HG03571 (cell line): Measurements from ENCODE around the gene PLIN5.

ENCODE experiments used
- ATAC-seq: cut with Tn5 transposase; IDR thresholded peaks from one replicate; pipeline ENCODE4 v1.9.1; 2021; ENCODE audit not compliant: unreplicated experiment

The PLIN5 gene

DNA sequence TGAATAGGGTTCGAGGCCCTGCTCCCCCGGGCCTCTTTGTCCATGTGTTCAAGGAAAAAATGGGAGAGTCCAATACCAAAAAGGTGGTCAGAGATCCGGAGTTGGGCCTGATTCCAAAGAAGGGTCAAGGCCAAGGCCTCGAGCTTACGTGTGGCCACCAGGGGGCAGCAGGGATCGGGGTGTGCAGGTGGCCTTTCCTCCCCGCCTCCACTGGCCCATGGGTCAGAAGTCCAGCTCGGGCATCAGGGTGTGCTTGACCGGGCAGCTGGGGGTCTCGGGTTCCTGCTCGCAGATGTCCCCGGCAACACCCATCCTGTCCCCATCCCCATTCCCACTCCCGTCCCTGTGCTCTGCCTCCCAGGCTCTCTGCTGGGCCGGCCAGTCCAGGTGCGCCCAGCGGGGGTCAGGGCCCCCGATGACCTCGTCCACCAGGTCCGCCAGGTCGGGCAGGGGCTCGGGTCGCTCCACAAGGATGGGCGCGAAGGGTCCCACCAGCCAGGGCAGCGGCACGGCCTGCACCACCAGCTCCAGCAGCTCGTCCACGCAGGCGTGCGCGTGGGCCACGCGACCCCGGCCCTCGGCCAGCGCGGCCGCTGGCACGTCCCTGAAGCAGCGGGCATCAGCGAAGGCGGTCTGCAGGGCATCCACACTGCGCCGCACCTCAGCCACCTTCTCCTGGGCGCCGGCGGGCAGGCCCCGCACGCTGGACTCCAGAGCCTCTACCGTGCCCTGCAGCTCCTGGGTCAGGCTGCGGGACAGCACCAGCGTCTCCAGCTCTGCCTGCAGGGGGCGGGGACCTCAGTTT lies 11.5 kb downstream of the PLIN5 start:
- ATAC-seq: no peak

DNA sequence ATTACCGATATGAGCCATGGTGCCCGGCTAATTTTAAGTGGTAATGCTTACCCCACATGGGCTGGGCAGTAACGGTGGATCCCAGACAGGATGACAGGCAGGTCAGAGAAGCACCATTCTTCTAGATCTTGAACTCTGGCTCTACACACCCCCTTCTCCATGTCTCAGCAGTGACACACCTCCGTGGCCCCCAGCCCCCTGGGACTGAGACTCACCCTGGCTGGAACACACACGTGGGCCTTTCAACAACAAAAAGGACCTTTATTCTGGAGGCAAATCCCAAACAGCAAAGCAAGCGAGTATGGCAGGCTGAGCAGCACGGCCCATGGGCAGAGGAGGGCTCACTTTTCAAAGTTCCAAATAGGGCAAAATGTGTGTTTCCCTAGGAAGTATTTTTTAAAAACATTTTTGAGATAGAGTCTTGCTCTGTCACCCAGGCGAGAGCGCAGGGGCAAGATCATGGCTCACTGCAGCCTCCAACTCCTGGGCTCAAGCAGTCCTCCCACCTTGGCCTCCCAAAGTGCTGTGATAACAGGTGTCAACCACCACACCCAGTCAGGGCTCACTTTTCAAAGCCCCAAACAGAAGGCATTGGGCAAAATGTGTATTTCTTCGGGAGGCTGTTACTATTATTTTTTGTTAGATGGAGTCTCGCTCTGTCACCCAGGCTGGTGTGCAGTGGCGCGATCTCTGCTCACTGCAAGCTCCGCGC lies 12.6 kb downstream of the PLIN5 start:
- ATAC-seq: no peak

DNA sequence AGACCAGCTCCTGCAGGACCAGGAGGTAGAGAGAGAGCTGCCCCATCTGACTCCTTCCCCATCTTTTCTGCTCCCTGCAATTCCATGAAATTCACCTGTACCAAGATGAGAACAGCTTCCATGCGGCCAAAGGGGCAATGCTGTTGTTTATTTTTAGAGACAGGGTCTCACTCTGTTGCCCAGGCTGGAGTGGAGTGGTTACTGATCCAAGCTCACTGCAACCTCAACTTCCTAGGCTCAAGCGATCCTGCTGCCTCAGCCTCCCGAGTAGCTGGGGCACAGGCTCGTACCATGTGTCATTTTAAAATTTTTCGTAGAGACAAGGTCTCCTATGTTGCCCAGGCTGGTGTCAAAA lies 13.2 kb downstream of the PLIN5 start:
- ATAC-seq: no peak

DNA sequence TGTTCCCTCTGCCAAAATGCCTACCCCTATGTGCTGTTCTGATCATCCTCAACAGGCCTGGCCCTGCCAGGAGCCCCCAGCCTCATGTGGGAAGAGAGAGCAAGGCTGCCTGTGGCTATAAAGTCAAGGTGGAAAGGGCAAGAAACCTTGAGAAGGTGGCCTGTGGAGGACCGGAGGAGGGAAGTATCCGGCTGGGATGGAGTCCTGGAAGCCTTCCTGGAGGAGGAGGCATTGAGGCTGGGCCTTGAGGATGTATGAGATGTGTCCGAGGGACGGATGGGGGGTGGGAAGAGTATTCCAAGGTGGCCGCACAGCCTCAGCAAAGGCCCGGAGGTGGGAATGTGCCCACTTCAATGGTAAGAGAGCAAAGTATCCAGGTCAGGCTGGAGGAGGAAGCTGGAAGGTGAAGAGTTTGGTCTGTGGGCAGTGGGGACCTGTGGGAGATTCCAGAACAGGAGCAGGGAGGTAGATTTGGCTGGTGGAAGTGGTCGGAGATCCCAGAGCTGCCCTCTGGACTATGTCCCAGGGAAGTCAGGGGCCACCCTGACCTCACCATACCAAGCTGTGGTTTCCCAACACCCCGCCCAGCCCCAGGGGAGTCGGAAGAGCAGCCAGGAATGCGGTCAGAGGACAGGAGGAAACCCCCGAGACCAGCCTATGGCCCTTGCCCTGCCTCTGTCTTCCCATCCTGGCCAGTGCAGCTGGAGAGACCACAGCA lies 13.7 kb downstream of the PLIN5 start:
- no peak for ATAC-seq

DNA sequence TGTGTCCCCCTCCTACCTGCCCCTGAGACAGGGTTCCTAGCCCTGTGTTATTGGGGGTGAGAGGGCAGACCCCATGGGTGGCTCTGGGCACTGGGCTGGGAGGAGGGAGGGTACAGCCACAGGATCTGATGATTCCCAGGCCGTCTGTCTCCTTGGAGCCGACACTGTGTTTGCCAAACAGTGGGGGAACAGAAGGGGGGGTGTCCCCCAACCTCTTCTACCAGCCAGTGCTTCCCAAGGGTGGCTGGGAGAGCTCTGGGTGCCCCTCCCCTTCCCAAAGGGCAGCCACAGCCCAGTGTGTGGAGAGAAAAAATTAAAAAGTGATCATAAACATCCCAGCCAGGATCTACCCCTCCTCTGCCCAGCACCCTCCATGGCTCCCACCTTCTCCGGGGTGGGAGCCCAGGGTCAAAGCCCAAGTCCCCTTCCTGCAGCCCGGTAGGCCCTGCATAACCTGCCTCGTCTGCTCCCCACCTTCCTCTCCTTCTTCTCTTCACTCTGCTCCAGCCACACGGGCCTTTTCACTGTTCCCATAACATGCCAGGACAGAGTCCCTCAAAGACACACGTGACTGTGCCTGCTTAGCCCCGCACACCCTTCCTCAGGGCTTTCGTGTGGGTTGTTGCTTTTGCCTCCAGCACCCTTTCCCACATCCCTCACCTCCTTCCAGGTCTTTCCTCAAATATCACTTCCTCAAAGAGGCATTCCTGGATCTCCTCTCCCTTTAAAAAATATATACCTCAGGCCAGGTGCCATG lies 15.3 kb downstream of the PLIN5 start:
- ATAC-seq: no peak

DNA sequence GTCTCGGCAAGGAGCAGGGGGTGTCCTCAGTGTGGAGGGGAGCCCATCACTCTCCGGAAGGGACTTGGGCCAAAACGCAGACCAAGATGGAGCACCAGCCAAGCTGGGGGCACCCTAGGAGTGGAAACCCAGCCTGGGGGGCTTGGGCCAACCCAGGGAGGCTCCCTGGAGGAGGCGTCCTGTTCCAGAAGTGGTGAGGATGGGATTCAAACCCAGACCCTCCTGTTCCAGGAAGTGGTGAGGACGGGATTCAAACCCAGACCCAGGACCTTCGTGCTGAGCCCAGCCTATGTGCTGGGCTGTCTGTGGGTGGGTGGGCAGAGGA lies 15.9 kb downstream of the PLIN5 start:
- ATAC-seq: no peak

DNA sequence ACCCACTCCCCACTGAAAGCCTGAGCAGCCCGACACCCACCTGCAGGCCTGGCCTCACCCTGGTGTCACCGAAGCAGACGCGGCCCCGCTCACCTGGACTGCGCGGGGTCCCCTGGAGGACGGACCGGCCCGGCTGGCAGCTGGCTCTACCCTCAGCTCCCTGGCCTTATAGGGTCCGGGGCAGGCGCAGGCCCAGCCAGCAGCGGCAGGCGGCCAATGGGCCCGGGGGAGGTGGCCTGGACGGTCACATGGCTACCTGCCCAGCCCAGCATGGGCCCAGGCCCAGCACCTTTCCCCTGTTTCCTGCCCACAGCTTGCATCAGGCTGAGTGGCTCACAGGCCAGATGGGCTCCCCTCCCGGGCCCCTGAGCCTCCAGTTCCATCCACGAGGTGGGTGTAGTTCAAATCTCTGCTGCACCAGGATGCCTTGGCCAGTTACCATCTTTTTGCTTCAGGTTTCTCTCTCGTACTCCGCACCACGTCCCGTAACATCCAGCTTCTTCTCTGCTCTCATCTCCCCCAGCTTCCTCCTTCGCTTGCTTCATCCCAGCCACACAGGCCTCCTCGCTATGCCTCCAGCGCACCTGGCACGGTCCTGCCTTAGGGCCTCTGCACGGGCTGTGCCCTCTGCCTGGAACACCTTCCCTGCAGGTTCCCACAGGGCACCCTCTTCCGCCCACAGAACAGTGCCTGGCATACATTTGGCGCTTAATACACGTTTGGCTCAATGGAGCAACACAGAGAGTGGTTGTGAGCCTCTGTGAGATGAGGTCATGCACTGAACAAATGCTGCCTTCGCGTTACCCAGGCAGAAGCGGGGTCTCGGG lies 16.5 kb downstream of the PLIN5 start, which contains the start of gene PLIN4:
Gene PLIN4 (minus strand): TSS at position 142 of the 827 bp plus-strand sequence. CDS start 214 bp downstream, outside the sequence.
- no peak for ATAC-seq

DNA sequence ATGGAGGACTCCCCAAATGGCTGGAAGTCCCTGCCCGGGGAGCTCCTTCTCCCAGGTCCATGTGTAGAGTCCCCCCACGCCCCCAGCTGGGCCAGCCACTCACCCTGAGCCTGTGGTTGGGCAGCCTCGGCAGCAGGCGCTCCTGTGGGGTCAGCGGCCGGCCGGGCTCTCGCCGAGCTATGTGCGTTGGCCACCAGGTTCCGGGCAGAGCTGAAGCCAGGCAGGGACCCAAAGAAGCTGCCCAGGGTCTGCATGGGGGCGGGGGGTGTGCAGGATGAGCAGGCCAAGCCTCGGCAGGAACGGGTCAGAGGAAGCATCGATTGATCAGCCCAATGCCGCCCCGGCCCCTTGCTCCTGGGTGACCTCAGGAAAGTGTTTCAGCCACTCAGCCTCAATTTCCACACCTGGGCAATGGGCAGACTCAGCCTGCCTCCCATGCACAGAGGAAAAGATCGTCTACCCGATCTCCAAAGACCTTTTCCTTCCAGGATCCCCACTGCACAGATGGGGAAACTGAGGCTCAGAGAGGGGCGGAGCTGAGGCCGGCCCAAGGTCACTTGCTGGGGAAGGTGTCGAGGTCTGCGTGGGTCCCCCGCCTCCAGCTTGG lies 17.5 kb downstream of the PLIN5 start:
- ATAC-seq: no peak

DNA sequence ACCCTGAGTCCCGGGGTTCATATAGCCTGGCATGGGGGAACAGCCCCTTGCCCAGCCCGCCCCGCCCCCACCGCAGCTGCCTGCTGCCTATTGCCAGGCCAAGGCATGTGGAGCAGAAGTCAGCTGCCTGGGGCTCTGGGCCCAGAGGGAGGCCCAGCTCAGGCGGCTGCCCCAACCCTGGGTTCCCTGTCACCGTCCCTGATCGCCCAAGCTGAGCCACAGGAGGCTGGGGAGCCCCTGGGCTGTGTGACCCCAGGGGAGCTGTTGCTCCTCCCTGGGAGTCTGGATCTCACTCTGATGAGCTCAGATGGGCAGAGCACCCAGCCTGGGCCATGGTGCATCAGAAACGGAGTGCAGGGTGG lies 18.1 kb downstream of the PLIN5 start:
- ATAC-seq: no peak

DNA sequence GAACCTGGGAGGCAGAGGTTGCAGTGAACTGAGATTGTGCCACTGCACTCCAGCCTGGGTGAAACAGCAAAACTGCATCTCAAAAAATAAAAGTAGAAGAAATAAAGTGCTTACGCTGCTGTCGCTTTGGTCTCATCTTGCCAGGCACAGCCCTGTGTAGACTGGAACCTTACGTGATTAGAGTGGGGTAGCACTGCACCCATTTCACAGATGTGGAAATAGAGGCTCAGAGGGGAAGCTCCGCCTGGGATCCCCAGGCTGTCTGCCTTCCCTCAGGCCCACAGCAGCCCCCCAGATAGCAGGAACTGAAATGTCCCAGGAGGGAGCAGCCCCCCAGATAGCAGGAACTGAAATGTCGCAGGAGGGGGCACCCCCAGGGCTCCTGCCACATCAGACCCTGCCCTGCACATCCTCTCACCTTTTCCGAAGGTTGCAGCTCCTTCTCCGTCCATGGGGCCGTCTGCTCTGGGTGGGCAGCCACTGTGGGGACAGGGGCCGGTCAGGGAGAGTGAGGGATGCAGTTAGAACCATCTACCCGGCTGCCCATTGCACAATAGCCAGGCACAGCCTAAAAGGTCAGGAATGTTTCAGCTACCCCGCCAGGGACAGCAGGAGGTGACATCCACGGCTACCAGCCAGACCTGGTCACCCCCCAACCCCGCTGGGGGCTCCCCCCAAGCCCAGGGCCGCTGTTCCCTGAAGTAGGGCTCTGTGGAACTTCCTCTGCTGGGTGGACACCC lies 18.7 kb downstream of the PLIN5 start:
- ATAC-seq: no peak

DNA sequence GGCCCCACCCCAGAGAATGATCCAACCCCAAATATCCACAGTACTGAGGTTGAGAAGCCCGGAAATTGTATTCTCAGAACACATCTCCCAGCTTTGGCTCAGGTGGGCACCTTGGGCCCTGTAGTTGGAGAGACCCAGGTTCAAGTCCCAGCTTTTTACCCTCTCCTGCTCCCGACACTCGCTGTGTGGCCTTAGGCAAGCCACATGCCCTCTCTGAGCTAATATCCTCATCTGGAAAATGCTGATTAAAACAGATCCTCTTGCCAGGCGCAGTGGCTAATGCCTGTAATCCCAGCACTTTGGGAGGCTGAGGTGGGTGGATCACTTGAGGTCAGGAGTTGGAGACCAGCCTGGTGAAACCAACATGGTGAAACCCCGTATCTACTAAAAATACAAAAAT lies 19.3 kb downstream of the PLIN5 start:
- ATAC-seq: no peak

DNA sequence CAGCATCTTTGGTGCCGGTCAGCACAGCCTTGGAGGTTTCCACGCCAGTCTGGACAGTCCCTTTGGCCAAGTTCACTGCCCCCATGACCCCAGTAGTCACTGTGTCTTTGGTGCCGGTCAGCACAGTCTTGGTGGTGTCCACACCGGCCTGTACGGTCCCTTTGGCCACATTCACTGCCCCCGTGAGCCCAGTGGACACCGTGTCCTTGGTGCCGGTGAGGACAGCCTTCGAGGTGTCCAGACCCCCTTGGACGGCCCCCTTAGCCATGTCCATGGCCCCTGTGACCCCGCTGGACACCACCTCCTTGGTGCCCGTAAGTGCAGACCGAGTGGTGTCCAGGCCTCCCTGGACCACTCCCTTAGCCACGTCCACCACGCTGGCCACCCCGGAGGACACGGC lies 21.8 kb downstream of the PLIN5 start:
- no peak for ATAC-seq

DNA sequence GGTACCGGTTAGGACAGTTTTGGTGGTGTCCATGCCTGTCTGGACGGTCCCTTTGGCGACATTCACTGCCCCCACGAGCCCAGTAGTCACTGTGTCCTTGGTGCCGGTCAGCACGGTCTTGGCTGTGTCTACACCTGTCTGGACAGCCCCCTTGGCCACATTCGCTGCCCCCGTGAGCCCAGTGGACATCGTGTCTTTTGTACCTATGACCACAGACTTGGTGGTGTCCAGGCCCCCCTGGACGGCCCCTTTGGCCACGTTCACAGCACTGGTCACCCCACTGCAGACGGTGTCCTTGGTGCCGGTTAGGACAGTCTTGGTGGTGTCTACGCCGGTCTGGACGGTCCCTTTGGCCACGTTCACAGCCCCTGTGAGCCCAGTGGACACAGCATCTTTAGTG lies 23.0 kb downstream of the PLIN5 start:
- no peak for ATAC-seq

DNA sequence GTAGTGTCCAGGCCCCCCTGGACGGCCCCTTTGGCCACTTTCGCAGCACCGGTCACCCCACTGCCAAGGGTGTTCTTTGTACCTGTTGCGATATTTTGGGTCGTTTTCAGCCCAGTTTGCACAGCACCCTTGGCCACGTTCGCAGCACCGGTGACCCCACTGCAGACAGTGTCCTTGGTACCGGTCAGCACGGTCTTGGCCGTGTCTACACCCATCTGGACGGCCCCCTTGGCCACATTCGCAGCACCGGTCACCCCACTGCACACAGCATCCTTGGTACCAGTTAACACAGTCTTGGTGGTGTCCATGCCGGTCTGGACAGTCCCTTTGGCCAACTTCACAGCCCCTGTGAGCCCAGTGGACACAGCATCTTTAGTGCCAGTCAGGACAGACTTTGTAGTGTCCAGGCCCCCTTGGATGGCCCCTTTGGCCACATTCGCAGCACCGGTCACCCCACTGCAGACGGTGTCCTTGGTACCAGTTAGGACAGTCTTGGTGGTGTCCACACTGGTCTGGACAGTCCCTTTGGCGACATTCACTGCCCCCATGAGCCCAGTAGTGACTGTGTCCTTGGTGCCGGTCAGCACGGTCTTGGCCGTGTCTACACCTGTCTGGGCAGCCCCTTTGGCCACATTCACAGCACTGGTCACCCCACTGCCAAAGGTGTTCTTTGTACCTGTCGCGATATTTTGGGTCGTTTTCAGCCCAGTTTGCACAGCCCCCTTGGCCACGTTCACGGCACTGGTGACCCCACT lies 23.5 kb downstream of the PLIN5 start:
- no peak for ATAC-seq

DNA sequence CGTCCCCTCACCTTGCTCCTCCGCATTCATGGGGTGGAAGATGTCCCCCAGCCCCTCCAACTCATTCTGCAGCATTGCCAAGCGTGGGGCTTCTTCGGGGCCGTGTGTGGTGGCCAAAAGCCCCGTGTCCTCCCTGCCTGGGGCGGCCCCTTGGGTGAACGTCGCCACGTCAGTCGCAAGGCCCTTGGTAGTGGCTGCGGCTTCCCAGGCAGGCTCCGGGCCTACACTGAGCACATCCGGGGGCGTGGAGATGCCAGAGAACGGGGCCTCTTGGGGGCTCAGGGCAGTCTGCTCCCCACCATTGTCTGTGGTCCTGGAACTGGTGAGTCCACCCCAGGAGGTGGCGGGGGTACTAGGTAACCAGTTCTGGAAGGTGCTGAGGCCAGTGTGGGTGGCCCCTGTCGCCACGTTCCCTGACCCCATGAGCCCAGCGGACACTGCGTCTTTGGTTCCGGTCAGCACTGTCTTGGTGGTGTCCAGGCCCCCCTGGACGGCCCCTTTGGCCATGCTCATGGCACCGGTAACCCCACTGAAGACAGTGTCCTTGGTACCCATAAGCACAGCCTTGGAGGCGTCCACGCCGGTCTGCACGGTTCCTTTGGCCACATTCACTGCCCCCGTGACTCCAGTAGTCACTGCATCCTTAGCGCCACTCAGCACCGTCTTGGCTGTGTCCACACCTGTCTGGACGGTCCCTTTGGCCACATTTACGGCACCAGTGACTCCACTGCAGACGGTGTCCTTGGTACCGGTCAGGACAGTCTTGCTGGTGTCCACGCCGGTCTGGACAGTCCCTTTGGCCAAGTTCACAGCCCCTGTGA lies 24.4 kb downstream of the PLIN5 start:
- ATAC-seq: no peak

DNA sequence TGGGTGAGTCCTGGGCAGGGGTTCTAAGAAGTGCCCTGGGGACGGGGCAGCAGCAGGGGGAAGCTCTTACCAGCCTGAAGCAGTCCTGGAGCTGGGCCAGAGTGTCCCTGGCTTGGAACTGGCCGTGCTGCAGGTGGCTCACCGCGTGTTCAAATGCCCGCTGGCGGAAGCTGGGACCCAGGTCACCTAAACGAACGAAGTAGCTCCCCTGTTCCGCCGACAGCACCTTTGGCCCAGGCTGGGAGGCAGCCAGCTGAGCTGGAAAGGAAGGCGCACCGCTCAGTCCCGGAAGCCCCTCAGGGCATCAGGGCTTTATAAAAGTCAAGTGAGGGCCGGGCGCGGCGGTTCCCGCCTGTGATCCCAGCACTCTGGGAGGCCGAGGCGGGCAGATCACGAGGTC lies 26.3 kb downstream of the PLIN5 start:
- no peak for ATAC-seq

DNA sequence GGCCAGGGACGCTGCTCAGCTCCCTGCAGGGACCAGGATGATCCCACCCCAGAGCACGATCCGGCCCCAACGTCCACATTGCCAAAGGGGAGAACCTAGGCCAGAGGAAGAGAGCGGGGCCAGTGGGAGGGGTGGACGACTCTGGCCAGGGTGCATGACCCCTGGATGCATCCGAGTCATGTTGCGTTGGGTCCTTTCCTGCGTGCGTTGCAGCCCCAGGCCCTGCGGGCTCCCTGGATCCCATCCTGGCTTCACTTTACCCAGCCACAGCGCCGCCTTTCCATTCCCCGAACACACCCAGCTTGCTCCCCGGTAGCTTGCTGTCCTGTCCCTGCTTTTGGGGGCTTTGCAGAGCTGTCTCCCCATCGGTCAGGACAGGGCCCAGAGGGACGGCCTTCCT lies 27.2 kb downstream of the PLIN5 start:
- ATAC-seq: no peak

DNA sequence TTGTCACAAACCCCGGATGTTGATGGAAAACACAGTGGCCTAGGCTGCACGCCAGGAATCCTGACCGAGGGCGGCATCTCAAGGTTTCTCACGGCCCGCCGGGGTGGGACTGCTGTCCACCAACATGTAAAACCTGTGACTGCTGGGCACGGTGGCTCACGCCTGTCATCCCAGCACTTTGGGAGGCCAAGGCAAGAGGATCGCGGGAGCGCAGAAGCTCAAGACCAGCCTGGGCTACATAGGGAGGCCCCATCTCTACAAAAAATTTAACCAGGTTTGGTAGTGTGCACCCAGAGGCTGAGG lies 27.9 kb downstream of the PLIN5 start:
- ATAC-seq: no peak
